ENCODE data around the gene BOLL. TPM values are rescaled to one million over a fixed set of nuclear protein-coding genes. Genes with fewer than 3 reads are reported as not detected.
"Not testable (repeated sequence)": the region's sequence is repeated elsewhere in the genome, so short reads cannot be mapped to it uniquely, and the experiment has no call there.

Gene BOLL
- polyA plus RNA-seq (ENCODE audit: insufficient read length in 4 of 4): under 1 TPM in 2 of 4 donors, not detected in 2; 0.01 to 0.06 TPM

- DNase-seq (ENCODE audit: low read depth in 4 of 4, low spot score in 3 of 4): no peak
Measured at GRCh38 chr2:197784956-197785941, at the start of gene BOLL. Gene BOLL (minus strand): TSS chr2:197785319. CDS start chr2:197781850, 3,469 bp downstream.

- not testable (repeated sequence) for DNase-seq (ENCODE audit: low read depth in 4 of 4, low spot score in 3 of 4)
Measured at GRCh38 chr2:197834771-197835170, 49.7 kb upstream of the BOLL start.

- DNase-seq (ENCODE audit: low read depth in 4 of 4, low spot score in 3 of 4): no peak
Measured at GRCh38 chr2:197828464-197829135, 43.5 kb upstream of the BOLL start.

- no peak for DNase-seq (ENCODE audit: low read depth in 4 of 4, low spot score in 3 of 4)
Measured at GRCh38 chr2:197827618-197828017, 42.5 kb upstream of the BOLL start.

GRCh38 chr2:197822333-197822732 is 37.2 kb upstream of the BOLL start:
- DNase-seq (ENCODE audit: low read depth in 4 of 4, low spot score in 3 of 4): no peak

GRCh38 chr2:197821550-197822289 is 36.6 kb upstream of the BOLL start:
- DNase-seq (ENCODE audit: low read depth in 4 of 4, low spot score in 3 of 4): no peak

GRCh38 chr2:197814526-197814925 is 29.4 kb upstream of the BOLL start:
- no peak for DNase-seq (ENCODE audit: low read depth in 4 of 4, low spot score in 3 of 4)

GRCh38 chr2:197813093-197813787 is 28.1 kb upstream of the BOLL start:
- DNase-seq (ENCODE audit: low read depth in 4 of 4, low spot score in 3 of 4): no peak

GRCh38 chr2:197810491-197810890 is 25.4 kb upstream of the BOLL start:
- DNase-seq (ENCODE audit: low read depth in 4 of 4, low spot score in 3 of 4): no peak

GRCh38 chr2:197810016-197810415 is 24.9 kb upstream of the BOLL start:
- DNase-seq (ENCODE audit: low read depth in 4 of 4, low spot score in 3 of 4): no peak

- DNase-seq (ENCODE audit: low read depth in 4 of 4, low spot score in 3 of 4): no peak
Measured at GRCh38 chr2:197809064-197809463, 23.9 kb upstream of the BOLL start.

GRCh38 chr2:197805715-197806633 is 20.9 kb upstream of the BOLL start:
- DNase-seq (ENCODE audit: low read depth in 4 of 4, low spot score in 3 of 4): no peak

GRCh38 chr2:197804758-197805714 is 19.9 kb upstream of the BOLL start:
- DNase-seq (ENCODE audit: low read depth in 4 of 4, low spot score in 3 of 4): peak in 1 of 4 donors; percentile 25

GRCh38 chr2:197804049-197804757 is 19.1 kb upstream of the BOLL start, which contains the start of gene PLCL1:
Gene PLCL1 (plus strand): TSS chr2:197804593.
- peak; percentile 70 to 82 (median 80) for DNase-seq (ENCODE audit: low read depth in 4 of 4, low spot score in 3 of 4)

- DNase-seq (ENCODE audit: low read depth in 4 of 4, low spot score in 3 of 4): peak in 1 of 4 donors; percentile 38
Measured at GRCh38 chr2:197803033-197803444, 17.9 kb upstream of the BOLL start.

GRCh38 chr2:197801033-197801432 is 15.9 kb upstream of the BOLL start:
- DNase-seq (ENCODE audit: low read depth in 4 of 4, low spot score in 3 of 4): no peak

GRCh38 chr2:197800091-197800490 is 15.0 kb upstream of the BOLL start:
- DNase-seq (ENCODE audit: low read depth in 4 of 4, low spot score in 3 of 4): no peak

All from right renal pelvis (tissue), 4 donors.